ENCODE results near the gene BACH2. TPM values are rescaled to one million over a fixed set of nuclear protein-coding genes. Genes with fewer than 3 reads are reported as not detected.

The BACH2 gene
- total RNA-seq, 2 donors from 2014 or later, result 53.7 to 69.9 TPM

DNA sequence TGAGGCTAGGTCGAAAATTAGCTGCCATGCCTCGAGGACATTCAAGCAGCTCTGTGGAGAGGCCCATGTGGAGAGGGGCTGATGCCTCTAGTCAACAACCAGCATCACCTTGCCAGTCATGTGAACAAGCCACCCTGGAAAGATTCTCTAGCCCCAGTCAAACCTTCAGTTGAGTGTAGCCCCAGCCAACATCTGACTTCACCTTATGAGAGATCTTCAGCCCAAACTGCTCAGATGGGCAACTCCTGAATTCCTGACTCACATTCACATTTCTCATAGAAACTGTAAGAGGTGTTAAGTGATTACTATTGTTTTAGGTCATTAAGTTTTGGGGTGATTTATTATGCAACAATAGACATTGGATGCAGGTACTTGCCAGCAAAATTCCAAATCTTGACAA, 357.5 kb downstream of the BACH2 start:
- H3K27ac Mint-ChIP-seq, result no peak overlapping the region
- ATAC-seq (no peak), DNase-seq (no peak)
- H3K27me3 Mint-ChIP-seq, result no peaks in the 10 kb centered on the region
- peaks cover 6% of the 10 kb centered on the region for H3K4me1 Mint-ChIP-seq
- no peaks in the 10 kb centered on the region for H3K9me3 ChIP-seq (ENCODE audit: control insufficient read depth, low read length, poor library complexity, severe bottlenecking)
- no peak overlapping the region for H3K4me3 Mint-ChIP-seq
- H3K36me3 Mint-ChIP-seq (ENCODE audit: low read depth), result no peaks in the 10 kb centered on the region

GRCh38 chr6:89938014-89938413, 358.6 kb downstream of the BACH2 start:
- no peak overlapping the region for H3K4me3 Mint-ChIP-seq
- H3K27me3 Mint-ChIP-seq, result no peaks in the 10 kb centered on the region
- no peaks in the 10 kb centered on the region for H3K9me3 ChIP-seq (ENCODE audit: control insufficient read depth, low read length, poor library complexity, severe bottlenecking)
- ATAC-seq (no peak), DNase-seq (no peak)
- peaks cover 10% of the 10 kb centered on the region for H3K4me1 Mint-ChIP-seq
- peak overlapping the region; percentile 37 for H3K27ac Mint-ChIP-seq
- peaks cover 3% of the 10 kb centered on the region for H3K36me3 Mint-ChIP-seq (ENCODE audit: low read depth)

DNA sequence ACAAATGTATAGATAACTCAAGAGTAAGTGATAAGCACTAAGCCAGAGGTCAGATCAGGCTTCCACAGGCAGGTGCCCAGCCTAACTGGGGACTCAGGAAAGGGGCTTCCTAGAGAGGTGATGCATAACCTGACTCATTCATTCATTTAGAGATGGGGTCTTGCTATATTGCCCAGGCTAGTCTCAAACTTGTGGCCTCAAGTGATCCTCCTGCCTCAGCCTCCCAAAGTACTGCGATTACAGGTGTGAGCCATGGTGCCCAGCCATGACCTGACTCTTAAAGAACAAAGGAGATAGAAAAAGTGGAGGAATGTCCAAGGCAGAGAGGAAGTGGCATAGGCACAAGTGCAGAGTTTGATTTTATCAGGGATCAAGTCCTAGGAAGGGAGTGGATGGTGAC, 360.5 kb downstream of the BACH2 start:
- Mint-ChIP-seq H3K36me3 (ENCODE audit: low read depth) (peaks cover 3% of the 10 kb centered on the region), H3K27ac (no peak overlapping the region), H3K27me3 (no peaks in the 10 kb centered on the region), H3K4me3 (no peak overlapping the region), H3K4me1 (peaks cover 10% of the 10 kb centered on the region)
- ATAC-seq (no peak), DNase-seq (no peak)
- H3K9me3 ChIP-seq (ENCODE audit: control insufficient read depth, low read length, poor library complexity, severe bottlenecking), result no peaks in the 10 kb centered on the region

GRCh38 chr6:89934685-89935366, 361.8 kb downstream of the BACH2 start:
- Mint-ChIP-seq H3K36me3 (ENCODE audit: low read depth) (peaks cover 5% of the 10 kb centered on the region), H3K27me3 (no peaks in the 10 kb centered on the region), H3K4me1 (peaks cover 9% of the 10 kb centered on the region), H3K4me3 (peak overlapping the region; percentile 25), H3K27ac (peak overlapping the region; percentile 67)
- ATAC-seq, result no peak
- H3K9me3 ChIP-seq (ENCODE audit: control insufficient read depth, low read length, poor library complexity, severe bottlenecking), result no peaks in the 10 kb centered on the region
- DNase-seq, result no peak

DNA sequence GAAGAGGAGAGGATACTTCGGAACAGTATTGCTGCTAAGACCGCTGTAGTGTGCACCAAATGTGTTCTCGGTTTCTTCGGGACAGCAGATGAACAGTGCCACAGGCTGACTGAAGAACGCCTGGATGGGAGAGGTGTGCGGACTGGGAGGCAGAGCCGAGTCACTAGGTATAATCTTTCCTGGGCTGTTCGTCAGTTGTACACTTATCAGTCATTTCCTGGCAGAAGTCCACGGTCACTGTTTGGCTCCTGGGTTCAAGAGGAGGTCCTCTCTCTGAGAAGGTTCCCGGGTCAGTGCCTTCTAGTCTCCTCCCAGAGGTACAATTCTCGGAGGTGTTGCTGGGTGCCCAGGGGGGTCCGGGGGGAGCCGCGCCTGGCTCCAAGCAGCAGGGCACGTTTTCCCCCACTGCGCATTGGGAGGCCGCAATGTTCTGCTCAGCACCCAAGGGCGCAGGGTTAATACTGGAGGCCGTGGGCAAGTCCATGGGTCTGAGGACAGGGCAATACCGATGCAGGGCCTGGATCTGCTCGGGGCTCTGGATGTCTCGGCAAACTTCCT, 364.3 kb downstream of the BACH2 start:
- Mint-ChIP-seq H3K4me1 (peaks cover 19% of the 10 kb centered on the region), H3K27ac (no peak overlapping the region), H3K27me3 (no peaks in the 10 kb centered on the region), H3K4me3 (no peak overlapping the region), H3K36me3 (ENCODE audit: low read depth) (peaks cover 7% of the 10 kb centered on the region)
- no peaks in the 10 kb centered on the region for H3K9me3 ChIP-seq (ENCODE audit: control insufficient read depth, low read length, poor library complexity, severe bottlenecking)
- DNase-seq (no peak), ATAC-seq (no peak)

DNA sequence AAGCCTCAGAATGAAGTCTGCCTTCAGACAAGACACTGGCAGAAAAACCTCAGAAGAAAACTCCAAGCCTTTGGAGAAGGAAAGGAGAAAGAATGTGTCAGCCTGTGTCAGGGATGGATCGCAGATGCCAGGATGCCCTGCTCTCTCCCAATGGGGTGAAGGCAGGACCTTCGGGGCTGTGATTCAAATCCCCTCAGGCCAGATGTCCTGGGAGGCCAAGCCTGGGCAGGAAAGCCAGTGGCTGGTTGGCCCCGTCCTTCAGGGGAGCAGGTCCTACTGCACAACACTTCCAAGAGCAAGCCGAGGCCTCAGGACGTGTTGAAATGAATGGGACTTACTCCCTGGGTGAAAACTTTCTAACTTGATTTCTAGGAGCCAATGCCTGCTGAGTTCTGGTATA, 365.9 kb downstream of the BACH2 start:
- H3K4me1 Mint-ChIP-seq, result peaks cover 23% of the 10 kb centered on the region
- DNase-seq, result no peak
- H3K27me3 Mint-ChIP-seq, result no peaks in the 10 kb centered on the region
- no peaks in the 10 kb centered on the region for H3K9me3 ChIP-seq (ENCODE audit: control insufficient read depth, low read length, poor library complexity, severe bottlenecking)
- no peak for ATAC-seq
- peaks cover 7% of the 10 kb centered on the region for H3K36me3 Mint-ChIP-seq (ENCODE audit: low read depth)
- H3K27ac Mint-ChIP-seq, result no peak overlapping the region
- H3K4me3 Mint-ChIP-seq, result no peak overlapping the region

DNA sequence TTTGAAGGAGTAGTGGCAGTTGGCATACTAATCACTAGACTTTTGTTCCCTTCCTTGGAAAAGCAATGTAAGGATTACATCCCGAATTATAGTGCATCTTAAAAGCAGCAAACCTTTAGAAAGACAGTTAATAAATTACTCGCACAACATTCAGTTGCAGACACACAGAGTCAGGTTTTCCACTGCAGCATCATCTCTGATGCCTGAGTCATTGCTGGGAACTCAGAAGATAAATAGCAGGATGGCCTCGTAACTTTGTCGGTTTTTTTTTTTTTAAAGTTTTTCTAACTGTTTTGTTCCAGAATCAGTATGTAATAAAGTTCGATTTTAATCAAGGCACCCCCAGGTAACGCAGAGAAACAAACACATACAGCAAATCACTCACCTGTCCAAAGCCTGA, 368.0 kb downstream of the BACH2 start:
- H3K9me3 ChIP-seq (ENCODE audit: control insufficient read depth, low read length, poor library complexity, severe bottlenecking), result no peaks in the 10 kb centered on the region
- DNase-seq (no peak), ATAC-seq (no peak)
- H3K27ac Mint-ChIP-seq, result no peak overlapping the region
- no peaks in the 10 kb centered on the region for H3K27me3 Mint-ChIP-seq
- H3K36me3 Mint-ChIP-seq (ENCODE audit: low read depth), result peaks cover 7% of the 10 kb centered on the region
- peaks cover 23% of the 10 kb centered on the region for H3K4me1 Mint-ChIP-seq
- no peak overlapping the region for H3K4me3 Mint-ChIP-seq

DNA sequence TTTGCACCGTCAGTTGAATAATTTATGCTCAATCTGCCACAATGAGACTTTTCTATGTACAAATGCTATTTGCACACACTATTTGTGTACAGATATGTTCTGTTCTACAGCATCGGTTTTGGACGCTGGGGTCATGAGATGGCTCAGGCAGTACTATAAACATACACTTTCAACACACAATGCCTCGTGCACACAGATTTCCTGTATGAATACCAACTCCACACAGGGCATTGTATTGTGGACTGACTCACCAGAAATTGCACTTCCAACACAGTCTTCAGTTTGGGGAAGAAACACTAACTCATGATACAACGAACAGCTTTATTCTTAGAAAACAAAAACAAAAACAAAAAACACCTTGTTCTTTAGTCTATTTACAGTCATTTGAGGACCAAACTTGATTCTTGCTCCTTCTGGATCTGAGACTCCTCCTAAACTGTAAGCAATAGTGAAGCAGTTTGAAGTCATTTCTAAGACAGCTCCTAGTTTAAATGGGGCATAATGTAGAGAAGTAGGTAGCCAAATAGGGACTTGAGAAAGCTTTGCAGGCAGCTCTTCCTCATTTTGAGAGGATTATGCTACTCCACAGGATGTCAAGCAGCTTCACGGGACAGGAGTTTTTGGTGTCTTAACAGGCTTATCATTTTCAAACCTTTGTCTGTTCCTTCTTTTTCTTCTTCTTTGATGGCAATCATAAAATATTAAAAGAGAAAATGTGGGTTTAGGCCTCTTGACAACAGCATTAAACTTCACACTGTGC, 368.7 kb downstream of the BACH2 start:
- DNase-seq (no peak), ATAC-seq (peak; percentile 44)
- H3K27ac Mint-ChIP-seq, result no peak overlapping the region
- H3K4me3 Mint-ChIP-seq, result no peak overlapping the region
- no peaks in the 10 kb centered on the region for H3K9me3 ChIP-seq (ENCODE audit: control insufficient read depth, low read length, poor library complexity, severe bottlenecking)
- H3K4me1 Mint-ChIP-seq, result peaks cover 18% of the 10 kb centered on the region
- H3K27me3 Mint-ChIP-seq, result no peaks in the 10 kb centered on the region
- H3K36me3 Mint-ChIP-seq (ENCODE audit: low read depth), result peaks cover 4% of the 10 kb centered on the region

DNA sequence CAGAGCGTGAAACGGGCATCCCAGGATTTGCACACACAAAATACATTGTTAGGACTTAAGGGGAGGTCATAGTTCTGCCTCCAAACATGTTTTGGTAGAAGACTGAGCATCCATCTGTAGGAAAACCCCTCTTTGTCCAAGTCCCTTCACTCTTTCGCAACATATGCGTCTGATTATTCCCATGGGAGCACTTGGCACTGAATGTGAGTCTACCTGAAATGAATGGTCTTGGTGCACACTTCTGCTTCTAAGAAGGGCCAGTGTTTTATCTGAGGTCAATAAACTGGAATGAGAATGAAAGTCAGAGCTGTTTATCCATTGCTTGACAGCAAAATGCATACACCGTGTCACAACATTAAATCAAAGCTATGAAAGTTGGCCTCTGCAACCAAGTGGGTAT, 369.4 kb downstream of the BACH2 start:
- Mint-ChIP-seq H3K4me1 (peaks cover 18% of the 10 kb centered on the region), H3K27ac (no peak overlapping the region), H3K4me3 (no peak overlapping the region), H3K27me3 (peaks cover 6% of the 10 kb centered on the region), H3K36me3 (ENCODE audit: low read depth) (peaks cover 4% of the 10 kb centered on the region)
- no peaks in the 10 kb centered on the region for H3K9me3 ChIP-seq (ENCODE audit: control insufficient read depth, low read length, poor library complexity, severe bottlenecking)
- ATAC-seq, result no peak
- DNase-seq, result no peak

DNA sequence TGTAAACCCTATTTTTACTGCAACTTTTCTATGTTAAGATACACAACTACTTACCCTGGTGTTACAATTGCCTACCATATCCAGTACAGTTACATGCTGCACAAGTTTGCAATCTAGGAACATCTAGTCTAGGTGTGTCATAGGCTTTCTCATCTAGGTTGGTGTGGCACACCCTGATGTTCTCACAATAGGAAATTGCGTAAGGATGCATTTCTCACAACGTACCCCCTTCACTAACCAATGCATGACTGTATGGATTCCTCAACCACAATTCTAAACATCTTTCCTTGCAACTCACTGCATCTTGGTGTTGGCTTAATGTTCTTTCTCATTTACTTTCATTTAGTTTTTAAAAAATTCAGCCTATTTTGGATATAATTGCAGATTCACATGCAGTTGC, 370.8 kb downstream of the BACH2 start:
- Mint-ChIP-seq H3K27ac (no peak overlapping the region), H3K36me3 (ENCODE audit: low read depth) (peaks cover 4% of the 10 kb centered on the region), H3K4me1 (peaks cover 18% of the 10 kb centered on the region), H3K27me3 (peaks cover 12% of the 10 kb centered on the region), H3K4me3 (no peak overlapping the region)
- no peak for ATAC-seq
- no peak for DNase-seq
- H3K9me3 ChIP-seq (ENCODE audit: control insufficient read depth, low read length, poor library complexity, severe bottlenecking), result no peaks in the 10 kb centered on the region

DNA sequence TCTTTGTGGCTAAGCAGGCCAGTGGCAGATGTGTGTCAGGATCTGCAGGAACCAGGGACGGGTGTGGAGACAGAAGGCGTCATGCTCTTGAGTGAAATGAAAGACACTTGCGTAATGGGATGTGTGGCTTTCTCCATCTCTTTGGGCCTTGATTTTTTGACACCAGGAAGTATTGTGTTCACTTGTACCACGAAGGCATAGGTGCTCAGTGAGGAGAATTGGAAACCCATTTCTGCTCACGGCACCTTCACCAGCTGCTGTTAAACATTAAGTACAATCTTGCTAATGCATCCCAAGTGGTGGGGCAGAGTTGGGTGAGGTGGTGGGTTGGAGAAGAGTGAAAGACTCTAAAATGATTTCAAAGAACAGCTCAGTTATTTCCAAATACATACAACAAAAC, 372.4 kb downstream of the BACH2 start:
- Mint-ChIP-seq H3K4me3 (no peak overlapping the region), H3K36me3 (ENCODE audit: low read depth) (peaks cover under 1% of the 10 kb centered on the region), H3K4me1 (peaks cover 12% of the 10 kb centered on the region), H3K27me3 (peaks cover 13% of the 10 kb centered on the region), H3K27ac (no peak overlapping the region)
- no peak for ATAC-seq
- no peaks in the 10 kb centered on the region for H3K9me3 ChIP-seq (ENCODE audit: control insufficient read depth, low read length, poor library complexity, severe bottlenecking)
- DNase-seq, result no peak

DNA sequence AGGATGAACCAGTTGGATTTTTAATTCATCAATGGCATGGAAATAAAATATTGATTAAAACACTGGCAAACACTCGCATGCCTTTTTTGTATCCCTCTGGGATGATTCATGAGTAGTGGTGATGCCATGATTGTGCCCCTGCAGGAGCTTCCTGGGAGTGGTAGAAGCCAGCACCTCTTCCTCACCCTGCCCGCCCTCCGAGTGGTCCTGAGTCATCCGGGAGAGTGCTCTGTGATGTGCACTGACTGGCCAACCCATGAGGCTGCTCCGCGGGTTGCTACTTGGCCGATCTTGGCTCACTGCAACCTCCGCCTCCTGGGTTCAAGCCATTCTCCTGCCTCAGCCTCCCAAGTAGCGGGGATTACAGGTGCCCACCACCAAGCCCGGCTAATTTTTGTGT, 375.0 kb downstream of the BACH2 start:
- H3K36me3 Mint-ChIP-seq (ENCODE audit: low read depth), result peaks cover 3% of the 10 kb centered on the region
- H3K4me3 Mint-ChIP-seq, result no peak overlapping the region

DNA sequence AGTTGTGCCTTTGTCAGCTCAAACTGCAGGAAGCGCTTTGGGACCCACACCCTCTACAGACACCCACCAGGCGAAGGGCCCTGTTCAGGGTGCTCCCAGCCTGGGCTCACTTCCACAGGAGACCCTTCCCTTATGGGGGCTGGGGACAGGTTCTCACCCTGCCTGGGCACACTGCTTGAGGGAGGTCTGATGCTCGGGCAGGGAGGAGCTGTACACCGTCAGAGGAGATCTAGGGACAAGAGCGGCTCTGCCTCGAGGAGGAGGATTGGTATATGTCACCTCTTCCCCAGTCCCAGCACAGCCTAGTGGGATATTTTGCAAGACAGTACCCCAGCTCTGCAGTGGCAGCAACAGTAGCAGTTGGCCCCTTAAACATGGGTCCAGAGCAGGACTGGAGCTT, 375.4 kb downstream of the BACH2 start:
- Mint-ChIP-seq H3K27me3 (peaks cover 13% of the 10 kb centered on the region), H3K36me3 (ENCODE audit: low read depth) (peaks cover 3% of the 10 kb centered on the region), H3K27ac (no peak overlapping the region), H3K4me1 (peaks cover 2% of the 10 kb centered on the region), H3K4me3 (no peak overlapping the region)
- H3K9me3 ChIP-seq (ENCODE audit: control insufficient read depth, low read length, poor library complexity, severe bottlenecking), result no peaks in the 10 kb centered on the region
- DNase-seq (no peak), ATAC-seq (no peak)

More for the DNA sequence above, 375.0 kb downstream of the BACH2 start:
- H3K4me1 Mint-ChIP-seq, result peaks cover 3% of the 10 kb centered on the region
- H3K9me3 ChIP-seq (ENCODE audit: control insufficient read depth, low read length, poor library complexity, severe bottlenecking), result no peaks in the 10 kb centered on the region
- no peak for DNase-seq
- ATAC-seq, result no peak
- H3K27me3 Mint-ChIP-seq, result peaks cover 13% of the 10 kb centered on the region
- no peak overlapping the region for H3K27ac Mint-ChIP-seq

Measured in T-helper 17 cell (primary cell).